ENCODE data around the gene STRIP1.
A peak's percentile ranks its signal among the peaks of the same experiment; 100 is the strongest.

The STRIP1 gene

GRCh38 chr1:110053552-110054428 lies 19.4 kb downstream of the STRIP1 start:
- peak; percentile 34 for DNase-seq

GRCh38 chr1:110055493-110056284 lies 21.3 kb downstream of the STRIP1 start:
- DNase-seq: peak; percentile 71

GRCh38 chr1:110056285-110056683 lies 21.9 kb downstream of the STRIP1 start:
- peak; percentile 36 for DNase-seq

- DNase-seq: peak; percentile 87
These were observed 22.4 kb downstream of the STRIP1 start for GRCh38 chr1:110056776-110057175.

- no peak for DNase-seq
These were observed 23.6 kb downstream of the STRIP1 start for GRCh38 chr1:110057963-110058518.

- DNase-seq: no peak
These were observed 24.2 kb downstream of the STRIP1 start for GRCh38 chr1:110058591-110058990.

GRCh38 chr1:110059133-110059863 lies 24.9 kb downstream of the STRIP1 start:
- DNase-seq: peak; percentile 59

GRCh38 chr1:110060034-110060661 lies 25.7 kb downstream of the STRIP1 start:
- peak; percentile 25 for DNase-seq

- no peak for DNase-seq
These were observed 26.2 kb downstream of the STRIP1 start for GRCh38 chr1:110060662-110061060.

GRCh38 chr1:110061341-110061740 lies 26.9 kb downstream of the STRIP1 start:
- no peak for DNase-seq

- DNase-seq: no peak
These were observed 28.2 kb downstream of the STRIP1 start for GRCh38 chr1:110062612-110063011.

- no peak for DNase-seq
These were observed 29.4 kb downstream of the STRIP1 start for GRCh38 chr1:110063781-110064180.

GRCh38 chr1:110064576-110065337 lies 30.3 kb downstream of the STRIP1 start:
- no peak for DNase-seq

- peak; percentile 25 for DNase-seq
These were observed 31.4 kb downstream of the STRIP1 start for GRCh38 chr1:110065841-110066240.

- DNase-seq: no peak
These were observed 33.1 kb downstream of the STRIP1 start for GRCh38 chr1:110067479-110067892.

GRCh38 chr1:110067893-110068645 lies 33.6 kb downstream of the STRIP1 start:
- DNase-seq: no peak

- DNase-seq: no peak
These were observed 34.4 kb downstream of the STRIP1 start for GRCh38 chr1:110068646-110069403.

- DNase-seq: no peak
These were observed 35.2 kb downstream of the STRIP1 start for GRCh38 chr1:110069404-110070281.

- DNase-seq: no peak
These were observed 35.9 kb downstream of the STRIP1 start for GRCh38 chr1:110070282-110070669.

Data from fibroblast of skin of right biceps (primary cell).